HEK293 (cell line): Measurements from ENCODE around the gene PRDM7.

Source experiments
- CTCF ChIP-seq: fragments of 450-650 bp; formaldehyde crosslinking; IDR thresholded peaks from 2 replicates; pipeline ENCODE4 v1.5.1; 2016; ENCODE audit warnings: missing biosample characterization, missing genetic modification characterization
- HOXA7 ChIP-seq: sonication (generic); formaldehyde crosslinking; IDR thresholded peaks from 2 replicates; pipeline ENCODE4 v1.8.1; 2022; ENCODE audit warnings: missing genetic modification reagents, borderline replicate concordance
- HOXC10 ChIP-seq: sonication (generic); formaldehyde crosslinking; IDR thresholded peaks from 2 replicates; pipeline ENCODE4 v1.8.1; 2023; ENCODE audit warnings: mild to moderate bottlenecking, missing genetic modification reagents
- PRDM4 ChIP-seq: fragments of 450-650 bp; formaldehyde crosslinking; IDR thresholded peaks from 2 replicates; pipeline ENCODE4 v1.5.1; 2017; ENCODE audit warnings: missing biosample characterization, missing genetic modification characterization
- TSHZ1 ChIP-seq: fragments of 450-650 bp; formaldehyde crosslinking; IDR thresholded peaks from 2 replicates; pipeline ENCODE4 v1.5.1; 2016; ENCODE audit warnings: missing biosample characterization, missing genetic modification characterization, borderline replicate concordance
- WT1 ChIP-seq: fragments of 450-650 bp; formaldehyde crosslinking; IDR thresholded peaks from 2 replicates; pipeline ENCODE4 v1.5.1; 2016; ENCODE audit warnings: missing biosample characterization, missing genetic modification characterization
- YY1 ChIP-seq: fragments of 450-650 bp; formaldehyde crosslinking; IDR thresholded peaks from 2 replicates; pipeline ENCODE4 v1.5.1; 2018; ENCODE audit warnings: missing biosample characterization, missing genetic modification characterization
- ZNF112 ChIP-seq: fragments of 450-650 bp; formaldehyde crosslinking; IDR thresholded peaks from 2 replicates; pipeline ENCODE4 v1.5.0; 2017; ENCODE audit warnings: missing biosample characterization, missing genetic modification characterization
- ZNF501 ChIP-seq: fragments of 450-650 bp; formaldehyde crosslinking; IDR thresholded peaks from 2 replicates; pipeline ENCODE4 v1.5.1; 2016; ENCODE audit warnings: missing biosample characterization, missing genetic modification characterization
- ZNF777 ChIP-seq: fragments of 450-650 bp; formaldehyde crosslinking; IDR thresholded peaks from 2 replicates; pipeline ENCODE4 v1.5.1; 2017; ENCODE audit warnings: missing biosample characterization, missing genetic modification characterization, borderline replicate concordance
- ZNF791 ChIP-seq: fragments of 450-650 bp; formaldehyde crosslinking; IDR thresholded peaks from 2 replicates; pipeline ENCODE4 v1.5.1; 2016; ENCODE audit warnings: missing biosample characterization, missing genetic modification characterization
- ZSCAN16 ChIP-seq: fragments of 450-650 bp; formaldehyde crosslinking; IDR thresholded peaks from 2 replicates; pipeline ENCODE4 v1.5.1; 2016; ENCODE audit warnings: missing biosample characterization, missing genetic modification characterization
- TF ChIP-seq, protein P1 (sequence below): fragments of 450-650 bp; formaldehyde crosslinking; IDR thresholded peaks from 2 replicates; pipeline ENCODE4 v1.5.1; 2016; ENCODE audit warnings: missing biosample characterization, missing genetic modification characterization, low read depth

DNA sequence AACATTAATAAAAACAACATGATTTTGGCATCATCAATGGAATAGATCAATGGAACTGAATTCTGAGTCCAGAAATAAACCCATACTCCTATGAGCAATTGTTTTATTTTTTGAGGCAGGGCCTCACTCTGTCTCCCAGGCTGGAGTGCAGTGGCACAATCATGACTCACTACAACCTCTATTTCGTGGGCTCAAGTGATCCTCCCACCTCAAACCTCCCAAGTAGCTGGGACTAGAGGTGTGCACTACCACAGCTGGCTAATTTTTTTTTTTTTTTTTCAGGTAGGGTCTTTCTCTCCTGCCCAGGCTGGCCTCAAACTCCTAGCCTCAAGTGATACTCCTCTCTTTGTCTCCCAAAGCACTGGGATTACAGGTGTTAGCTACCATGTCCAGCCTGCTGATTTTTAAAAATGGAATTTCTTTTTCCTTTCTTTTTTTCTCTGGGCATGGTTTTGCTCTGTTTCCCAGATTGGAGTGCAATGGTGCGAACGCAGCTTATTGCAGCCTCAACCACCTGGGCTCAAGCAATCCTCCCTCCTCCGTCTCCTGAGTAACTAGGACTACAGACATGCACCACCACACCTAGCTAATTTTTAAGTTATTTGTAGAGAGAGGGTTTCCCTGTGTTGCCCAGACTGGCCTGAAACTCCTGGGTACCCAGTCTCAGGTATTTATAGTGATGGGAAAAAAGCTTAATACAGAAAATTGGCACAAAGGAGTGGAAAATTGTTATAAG, 7.3 kb upstream of the PRDM7 start:
- TF ChIP-seq ZNF112 (no peak), ZNF501 (tag by site-specific recombination) (no peak), CTCF (tag by site-specific recombination) (no peak), HOXA7 (CRISPR knock-in tag) (no peak), WT1 (tag by site-specific recombination) (no peak), HOXC10 (CRISPR knock-in tag) (no peak), TSHZ1 (tag by site-specific recombination) (no peak), ZNF777 (tag by site-specific recombination) (no peak), ZNF791 (tag by site-specific recombination) (no peak), YY1 (no peak), ZSCAN16 (no peak), PRDM4 (no peak)
- TF ChIP-seq, protein P1, sequence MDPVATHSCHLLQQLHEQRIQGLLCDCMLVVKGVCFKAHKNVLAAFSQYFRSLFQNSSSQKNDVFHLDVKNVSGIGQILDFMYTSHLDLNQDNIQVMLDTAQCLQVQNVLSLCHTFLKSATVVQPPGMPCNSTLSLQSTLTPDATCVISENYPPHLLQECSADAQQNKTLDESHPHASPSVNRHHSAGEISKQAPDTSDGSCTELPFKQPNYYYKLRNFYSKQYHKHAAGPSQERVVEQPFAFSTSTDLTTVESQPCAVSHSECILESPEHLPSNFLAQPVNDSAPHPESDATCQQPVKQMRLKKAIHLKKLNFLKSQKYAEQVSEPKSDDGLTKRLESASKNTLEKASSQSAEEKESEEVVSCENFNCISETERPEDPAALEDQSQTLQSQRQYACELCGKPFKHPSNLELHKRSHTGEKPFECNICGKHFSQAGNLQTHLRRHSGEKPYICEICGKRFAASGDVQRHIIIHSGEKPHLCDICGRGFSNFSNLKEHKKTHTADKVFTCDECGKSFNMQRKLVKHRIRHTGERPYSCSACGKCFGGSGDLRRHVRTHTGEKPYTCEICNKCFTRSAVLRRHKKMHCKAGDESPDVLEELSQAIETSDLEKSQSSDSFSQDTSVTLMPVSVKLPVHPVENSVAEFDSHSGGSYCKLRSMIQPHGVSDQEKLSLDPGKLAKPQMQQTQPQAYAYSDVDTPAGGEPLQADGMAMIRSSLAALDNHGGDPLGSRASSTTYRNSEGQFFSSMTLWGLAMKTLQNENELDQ (tag by site-specific recombination) = no peak
